Measurements from ENCODE around the gene ADAM12.

ADAM12 gene

DNA sequence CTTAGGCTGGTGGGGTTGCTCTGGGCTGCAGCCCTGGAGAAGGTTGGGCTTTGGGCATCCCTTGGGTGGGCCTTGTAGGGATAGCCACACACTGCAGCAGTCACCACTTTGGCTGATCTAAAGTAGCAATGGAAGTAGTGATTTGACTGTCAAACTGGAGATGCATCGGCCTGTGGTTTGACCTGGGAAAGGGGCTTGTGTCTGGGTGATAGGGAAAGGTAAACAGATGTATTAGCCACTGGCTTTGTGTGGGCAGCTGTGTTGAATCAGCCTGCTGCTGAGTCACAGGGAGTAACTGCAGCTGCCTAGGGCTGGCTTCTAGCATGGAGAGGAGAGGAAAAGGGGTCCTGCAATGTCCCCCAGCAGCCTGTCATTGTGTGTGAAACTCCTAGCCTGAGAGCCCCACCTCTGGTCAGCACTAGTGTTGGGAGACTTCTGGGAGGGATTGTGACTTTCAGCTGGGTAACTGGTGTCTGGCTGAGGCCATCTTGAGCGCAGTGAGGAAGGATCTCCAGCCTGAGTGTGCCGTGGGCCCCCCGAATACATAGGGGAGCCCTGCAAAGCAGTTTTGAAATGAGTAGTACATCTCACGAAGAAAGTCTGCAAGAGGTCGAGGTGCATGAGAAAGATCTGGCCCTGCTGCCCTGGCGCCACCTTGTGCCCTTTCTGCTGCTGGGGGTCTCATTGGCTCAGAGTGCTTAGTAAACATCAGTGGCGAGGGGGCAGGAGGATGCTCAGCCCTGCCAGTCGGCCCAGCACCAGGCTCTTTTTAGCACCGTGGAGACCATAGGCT is 374.6 kb downstream of the ADAM12 start:
- no peak for DNase-seq (ENCODE audit: low read depth)

DNA sequence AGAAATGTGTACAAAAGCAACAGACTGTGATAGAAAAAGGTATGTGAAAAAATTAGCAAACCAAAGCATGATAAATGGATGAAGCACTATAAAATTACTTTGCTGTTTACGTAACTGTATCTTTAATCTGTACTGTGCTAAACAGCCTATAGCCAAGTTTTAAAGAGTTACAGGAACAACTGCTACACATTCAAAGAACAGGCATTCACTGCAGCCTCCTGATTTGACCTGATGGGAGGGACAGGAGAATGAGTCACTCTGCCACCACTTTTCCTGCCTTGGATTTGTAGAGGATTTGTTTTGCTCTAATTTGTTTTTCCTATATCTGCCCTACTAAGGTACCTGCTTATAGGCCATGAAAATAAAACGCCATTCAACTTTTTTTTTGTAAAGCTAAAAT is 375.8 kb downstream of the ADAM12 start:
- no peak for DNase-seq (ENCODE audit: low read depth)

DNA sequence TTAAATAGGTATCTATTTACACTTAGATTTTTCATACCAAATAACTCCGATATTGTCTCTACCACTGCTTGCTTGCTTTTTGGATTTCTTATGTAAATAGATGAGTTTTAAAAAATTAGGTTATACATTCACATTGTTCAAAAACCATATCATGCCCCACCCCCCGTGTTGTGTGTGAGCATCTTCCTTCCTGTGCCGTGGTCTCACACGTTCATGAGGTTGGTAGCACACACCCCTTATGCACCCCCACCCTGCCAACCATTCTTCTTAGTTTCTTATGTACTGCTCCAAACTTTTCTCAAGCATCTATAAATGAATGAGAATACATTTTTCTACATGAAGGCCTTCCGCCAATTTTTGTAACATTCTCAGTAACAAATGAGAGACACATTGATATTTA is 376.3 kb downstream of the ADAM12 start:
- DNase-seq (ENCODE audit: low read depth) = no peak

DNA sequence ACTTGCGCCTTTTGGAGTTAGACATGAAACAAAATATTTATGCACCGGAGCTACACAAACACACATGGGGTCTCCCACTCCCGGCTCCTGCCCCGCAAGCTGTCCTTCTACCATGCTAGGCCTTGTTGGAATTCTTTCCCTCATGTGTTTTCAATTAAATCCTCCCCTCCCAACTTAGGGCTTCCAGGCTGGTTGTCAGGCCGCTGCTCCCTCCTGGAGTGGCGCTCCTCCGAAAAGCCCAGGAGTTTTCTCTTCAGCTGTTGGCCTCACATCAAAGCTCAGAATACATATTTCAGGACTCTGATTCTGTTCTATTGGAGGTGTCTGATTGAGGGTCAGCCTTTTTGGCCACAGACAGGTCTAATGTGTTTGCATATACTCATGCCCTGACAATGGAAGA is 378.6 kb downstream of the ADAM12 start:
- no peak for DNase-seq (ENCODE audit: low read depth)

DNA sequence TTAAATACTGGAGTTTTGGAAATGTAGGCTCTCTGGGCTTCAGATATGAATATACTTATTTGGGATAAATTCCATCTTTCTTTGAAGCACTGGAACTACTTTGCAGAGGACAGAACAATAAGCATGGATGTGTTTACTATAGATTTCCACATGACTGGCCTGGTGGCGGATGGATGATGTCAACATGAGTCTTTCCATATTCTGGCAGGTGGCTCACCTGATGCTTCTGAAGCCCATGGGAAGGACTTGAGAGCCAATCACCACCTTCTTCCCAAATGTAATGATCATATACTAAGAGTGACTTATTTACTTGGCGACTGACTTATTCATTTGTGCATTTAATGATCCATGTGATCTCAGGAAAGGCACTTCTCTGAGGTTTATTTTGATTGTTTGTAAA is 381.4 kb downstream of the ADAM12 start:
- no peak for DNase-seq (ENCODE audit: low read depth)

DNA sequence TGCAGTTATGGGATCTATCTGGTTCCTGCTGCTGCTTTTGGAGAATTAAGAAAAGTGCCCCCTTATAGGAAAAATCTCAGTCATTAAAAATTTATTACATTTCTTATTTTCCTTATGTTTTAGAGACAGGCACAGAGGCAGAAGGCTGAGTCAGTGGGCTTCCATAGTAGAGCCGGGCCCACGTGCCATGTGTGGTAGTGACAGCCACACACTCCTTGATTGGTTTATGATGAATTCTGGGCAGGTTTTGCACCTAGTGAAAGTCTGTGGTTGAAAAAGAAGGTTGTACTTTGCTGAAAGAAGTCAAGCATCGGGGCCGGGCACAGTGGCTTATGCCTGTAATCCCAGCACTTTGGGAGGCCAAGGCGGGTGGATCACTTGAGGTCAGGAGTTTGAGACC is 382.0 kb downstream of the ADAM12 start:
- DNase-seq (ENCODE audit: low read depth) = no peak

DNA sequence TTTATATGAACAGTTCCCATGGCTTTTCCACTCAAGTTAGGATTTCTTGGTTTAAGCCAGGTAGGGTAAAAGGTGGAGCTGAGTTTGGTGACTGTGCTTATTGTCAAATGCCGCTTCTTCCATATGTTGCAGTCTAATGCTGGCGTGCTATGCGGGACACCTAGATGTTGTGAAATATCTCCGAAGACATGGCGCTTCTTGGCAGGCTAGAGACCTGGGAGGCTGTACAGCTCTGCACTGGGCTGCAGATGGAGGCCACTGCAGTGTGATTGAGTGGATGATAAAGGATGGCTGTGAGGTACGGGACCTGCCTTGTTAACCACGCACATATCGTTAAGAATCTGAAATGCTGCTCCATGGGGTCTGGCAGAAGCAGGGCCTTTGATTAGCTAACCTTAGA is 383.5 kb downstream of the ADAM12 start:
- no peak for DNase-seq (ENCODE audit: low read depth)

DNA sequence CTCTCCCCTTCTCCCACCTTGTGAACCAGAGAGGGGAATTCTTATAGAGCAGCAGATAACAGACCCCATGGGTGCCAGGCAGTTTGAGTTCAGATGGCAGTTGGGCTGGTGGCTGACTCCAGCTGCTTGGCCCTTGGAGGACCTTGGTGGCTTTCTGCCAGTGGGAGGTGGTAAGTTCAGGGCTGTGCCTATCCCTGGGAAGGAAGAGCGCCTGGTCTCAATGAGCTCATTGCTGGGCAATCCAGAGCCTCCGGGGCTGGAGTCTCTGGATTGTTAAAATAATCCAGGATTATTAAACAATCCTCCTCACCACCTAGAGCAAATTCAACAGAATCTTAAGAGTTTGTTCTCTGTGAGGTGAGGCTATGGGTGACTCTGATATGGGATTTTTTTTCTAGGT is 386.7 kb downstream of the ADAM12 start:
- no peak for DNase-seq (ENCODE audit: low read depth)

DNA sequence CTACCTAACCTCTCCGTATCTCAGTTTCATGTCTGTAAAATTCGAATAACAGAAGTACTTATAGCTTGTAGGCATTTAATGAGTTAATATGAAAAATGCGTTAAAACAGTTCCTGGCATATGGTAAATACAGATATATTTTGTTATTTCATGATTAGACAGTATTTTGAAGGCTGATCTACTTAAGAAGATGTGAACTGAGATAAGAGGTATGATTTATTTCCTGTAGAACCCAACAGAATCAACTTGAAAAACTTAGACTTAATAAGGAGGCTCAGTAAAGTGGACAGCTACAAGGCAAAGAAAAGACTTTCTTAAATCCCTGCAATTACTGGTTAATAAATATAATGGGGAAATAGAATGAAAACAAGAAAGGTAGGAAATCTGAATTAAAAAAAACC is 388.6 kb downstream of the ADAM12 start:
- no peak for DNase-seq (ENCODE audit: low read depth)

DNA sequence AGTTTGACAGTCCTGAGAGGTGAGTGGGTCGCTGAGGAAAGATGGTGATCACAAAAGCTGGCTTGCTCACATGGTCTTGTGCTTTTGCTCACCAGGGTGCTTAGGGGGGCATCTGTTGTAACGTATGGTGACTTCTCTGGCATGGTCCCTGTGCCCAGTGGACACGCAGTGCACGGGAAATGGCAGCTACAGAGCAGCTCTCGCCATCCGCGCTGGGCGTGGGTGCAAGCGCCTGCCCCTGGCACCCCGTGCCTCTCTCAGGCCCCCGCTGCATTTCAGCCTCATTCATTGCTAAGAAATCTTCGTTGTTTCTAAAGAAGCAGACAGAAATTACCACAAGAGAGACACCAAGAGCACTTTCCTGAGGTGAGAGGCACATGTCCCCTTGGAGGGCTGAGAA is 390.7 kb downstream of the ADAM12 start:
- no peak for DNase-seq (ENCODE audit: low read depth)

DNA sequence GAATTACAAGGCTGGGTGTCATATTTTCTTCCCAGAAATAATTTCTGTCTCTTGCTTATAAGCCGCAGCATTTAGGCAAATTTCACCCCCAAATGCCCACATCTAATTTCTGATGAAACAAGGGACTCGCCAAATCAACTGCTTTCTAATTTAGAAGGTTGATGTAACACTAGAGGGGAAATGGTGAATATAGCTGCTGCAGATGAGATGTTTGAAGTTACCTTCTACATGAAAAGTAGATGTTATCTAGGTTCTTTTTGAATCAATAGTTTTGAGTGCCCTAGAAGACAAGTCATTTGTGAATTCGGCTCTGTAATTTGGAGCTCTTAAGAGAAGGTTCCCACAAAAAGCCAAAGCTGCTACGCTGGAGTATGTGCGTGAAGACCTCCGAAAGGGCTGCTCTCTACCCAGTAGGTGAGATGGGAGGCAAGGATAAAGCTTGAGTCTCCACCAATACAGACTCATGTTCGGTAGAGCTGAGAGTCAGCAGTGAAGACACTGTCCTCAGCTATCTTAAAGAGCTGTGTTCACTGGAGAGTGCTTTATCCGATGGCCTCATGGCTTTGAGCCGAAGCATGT is 392.5 kb downstream of the ADAM12 start:
- no peak for DNase-seq (ENCODE audit: low read depth)

DNA sequence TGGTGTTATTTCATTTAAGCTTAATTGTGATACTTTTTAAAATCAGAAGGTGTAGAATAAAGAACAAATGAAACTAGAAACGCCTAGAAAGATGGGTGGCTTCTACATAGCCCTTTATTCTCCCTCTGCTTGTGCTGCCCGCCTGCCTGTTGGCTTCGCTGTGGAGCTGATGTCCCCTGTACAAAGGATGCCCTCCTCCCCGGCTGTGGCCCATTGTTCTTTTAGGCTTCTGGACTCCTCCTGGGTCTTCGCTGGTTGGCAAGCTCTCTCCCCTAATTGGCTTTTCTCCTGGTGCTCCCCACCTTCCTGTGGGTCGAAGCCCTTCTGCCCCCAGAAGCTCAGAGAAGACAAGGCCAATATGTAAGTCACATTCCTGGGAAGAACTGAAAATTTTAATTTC is 393.7 kb downstream of the ADAM12 start:
- no peak for DNase-seq (ENCODE audit: low read depth)

DNA sequence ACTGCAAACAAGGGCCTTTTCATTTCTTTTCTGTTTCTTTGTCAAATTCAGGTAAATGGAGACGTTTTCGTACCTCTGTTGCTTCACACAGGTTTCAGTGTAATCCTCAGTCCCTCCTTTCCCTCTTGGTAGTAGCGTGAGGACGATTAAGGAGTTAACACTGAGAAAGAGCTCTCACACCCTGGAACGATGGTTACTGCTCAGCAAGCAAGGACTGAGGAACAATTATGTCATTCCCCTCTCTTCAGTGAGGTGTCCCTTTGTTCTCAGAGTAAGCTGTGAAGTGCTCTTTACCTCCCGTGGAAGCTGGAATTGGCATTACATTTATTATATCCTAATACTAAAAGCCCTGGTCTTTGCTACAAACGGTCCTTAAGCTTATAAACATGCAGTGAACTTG is 396.0 kb downstream of the ADAM12 start:
- no peak for DNase-seq (ENCODE audit: low read depth)

DNA sequence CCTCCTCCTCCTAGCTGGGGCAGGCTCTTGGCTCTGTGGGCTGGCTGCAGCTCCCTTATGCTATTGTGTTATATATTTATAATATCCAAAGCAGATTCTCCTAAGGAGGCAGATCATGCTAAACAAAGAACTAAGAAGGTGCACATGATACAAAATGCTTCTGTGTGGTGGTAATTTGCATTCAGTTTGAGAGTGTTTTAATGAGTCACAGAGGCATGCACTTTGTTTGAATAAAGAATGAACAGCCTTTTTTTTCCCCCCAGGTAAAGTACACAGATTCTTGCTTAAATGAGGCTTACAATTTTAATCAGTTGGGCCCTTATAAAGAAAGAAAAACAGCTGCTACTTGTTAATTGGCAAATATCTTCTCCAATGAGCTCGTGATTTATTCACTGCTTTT is 396.9 kb downstream of the ADAM12 start:
- DNase-seq (ENCODE audit: low read depth) = no peak

DNA sequence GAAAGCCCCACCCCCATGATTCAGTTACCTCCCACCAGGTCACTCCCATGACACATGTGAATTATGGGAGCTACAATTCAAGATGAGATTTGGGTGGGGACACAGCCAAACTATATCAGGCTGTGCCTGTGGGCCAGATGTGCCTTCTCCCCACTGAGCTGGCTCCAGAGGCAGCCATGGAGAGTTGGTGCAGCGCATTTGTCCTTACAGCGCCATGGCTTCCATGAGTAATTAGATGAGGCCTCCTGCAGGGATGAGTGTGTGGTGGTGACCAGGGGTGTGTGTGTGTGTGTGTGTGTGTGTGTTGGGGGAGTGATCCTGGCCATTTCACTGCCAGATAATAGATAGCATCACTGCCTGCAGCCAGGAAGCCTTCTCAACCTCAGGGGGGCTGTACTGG is 397.3 kb downstream of the ADAM12 start:
- no peak for DNase-seq (ENCODE audit: low read depth)

DNA sequence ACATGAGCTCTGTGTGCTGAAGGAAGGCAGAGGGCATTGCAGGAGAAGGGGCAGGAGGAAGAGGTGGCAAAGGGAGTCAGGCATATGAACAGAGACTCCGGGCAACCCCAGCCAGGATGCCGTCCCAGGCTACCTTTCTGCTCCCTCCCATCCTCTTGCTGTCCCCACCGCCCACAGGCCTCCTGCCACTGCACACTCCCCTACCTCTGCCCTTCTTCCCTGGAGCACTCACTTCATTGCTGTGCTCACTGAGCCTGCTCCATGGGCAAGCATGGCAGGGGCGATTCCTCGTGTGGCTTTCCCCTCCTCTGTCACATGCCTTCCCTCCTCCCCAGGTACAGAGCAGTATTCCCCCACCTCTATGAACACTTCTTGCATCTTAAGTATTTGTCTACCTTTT is 398.5 kb downstream of the ADAM12 start:
- DNase-seq (ENCODE audit: low read depth) = no peak

DNA sequence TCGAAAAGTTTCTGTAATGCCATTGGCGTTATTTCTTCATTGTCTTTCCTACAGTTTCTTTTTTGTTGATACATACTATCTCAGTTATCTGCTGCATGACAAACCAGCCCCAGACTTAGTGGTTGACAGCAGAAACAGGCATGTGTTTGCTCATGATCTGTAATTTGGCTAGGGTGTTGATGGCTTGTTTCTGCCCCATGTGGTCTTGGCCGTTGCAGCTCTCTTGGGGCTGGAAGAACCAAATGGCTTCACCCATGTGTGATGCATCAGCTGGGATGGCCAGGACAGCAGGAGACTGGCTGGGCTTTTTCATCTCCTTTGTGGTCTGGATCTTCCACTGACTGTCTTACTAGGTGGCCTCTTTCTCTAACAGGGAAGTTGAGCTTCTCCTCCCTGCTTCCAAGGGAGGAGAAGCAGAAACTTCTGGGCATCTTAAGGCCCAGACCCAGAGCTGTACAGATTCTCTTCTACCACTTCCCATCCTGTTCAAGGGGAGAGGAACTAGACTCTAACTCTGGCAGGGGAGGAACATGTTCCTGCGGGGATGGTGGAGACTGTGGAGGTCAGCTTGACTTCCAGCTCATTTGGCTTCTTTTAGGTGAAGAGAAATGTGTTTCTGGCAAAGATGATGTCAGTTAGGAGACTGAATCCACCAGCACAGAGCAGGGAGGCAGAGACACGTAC is 402.6 kb downstream of the ADAM12 start:
- DNase-seq (ENCODE audit: low read depth) = no peak

DNA sequence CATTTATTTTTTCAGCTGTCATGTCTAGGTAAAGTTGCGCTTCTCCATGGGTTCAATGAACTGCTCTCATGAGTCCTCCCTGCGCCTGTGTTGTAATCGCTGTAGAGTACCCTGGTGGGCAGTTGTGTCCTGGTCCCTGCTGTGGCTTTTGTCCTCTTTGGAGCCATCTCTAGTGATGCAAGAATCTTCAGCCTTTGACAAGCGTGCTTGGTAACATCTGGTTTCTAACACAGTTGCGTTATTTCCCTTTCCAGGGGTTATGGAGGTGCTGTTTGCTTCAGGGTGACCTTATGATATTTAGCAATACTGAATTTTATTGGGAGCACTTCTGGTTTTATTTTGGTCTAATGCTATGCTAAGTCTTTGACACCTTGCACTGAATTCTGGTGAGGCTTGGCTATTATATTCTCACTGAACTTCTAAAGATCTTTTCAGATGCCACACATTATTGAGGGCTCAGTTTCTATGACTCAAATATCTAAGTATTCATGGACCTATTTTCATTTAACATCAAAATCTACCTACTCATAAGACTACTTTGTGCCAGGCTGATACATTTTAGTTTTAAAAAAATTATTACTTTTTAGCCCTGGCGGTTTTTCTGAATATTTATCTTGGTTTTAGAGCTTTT is 403.3 kb downstream of the ADAM12 start:
- DNase-seq (ENCODE audit: low read depth) = no peak

DNA sequence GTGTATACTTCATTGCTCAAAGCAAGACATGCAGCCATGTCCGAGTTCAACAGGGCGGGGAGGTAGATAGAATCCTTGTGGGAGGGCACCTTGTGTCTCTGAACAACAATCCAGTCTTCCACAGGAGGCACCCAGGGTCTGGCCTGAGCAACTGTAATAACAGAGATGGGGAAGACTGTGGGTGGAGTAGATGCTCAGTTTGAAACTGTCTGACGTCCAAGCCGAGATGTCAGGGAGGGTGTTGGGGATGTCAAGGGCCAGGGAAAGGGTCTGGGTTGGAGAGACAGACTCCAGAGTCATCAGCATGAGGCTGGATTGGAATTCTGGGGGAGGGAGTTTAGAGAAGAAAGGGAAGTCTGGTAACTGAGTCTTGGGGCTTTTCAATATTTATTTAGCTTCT is 403.9 kb downstream of the ADAM12 start:
- no peak for DNase-seq (ENCODE audit: low read depth)

DNA sequence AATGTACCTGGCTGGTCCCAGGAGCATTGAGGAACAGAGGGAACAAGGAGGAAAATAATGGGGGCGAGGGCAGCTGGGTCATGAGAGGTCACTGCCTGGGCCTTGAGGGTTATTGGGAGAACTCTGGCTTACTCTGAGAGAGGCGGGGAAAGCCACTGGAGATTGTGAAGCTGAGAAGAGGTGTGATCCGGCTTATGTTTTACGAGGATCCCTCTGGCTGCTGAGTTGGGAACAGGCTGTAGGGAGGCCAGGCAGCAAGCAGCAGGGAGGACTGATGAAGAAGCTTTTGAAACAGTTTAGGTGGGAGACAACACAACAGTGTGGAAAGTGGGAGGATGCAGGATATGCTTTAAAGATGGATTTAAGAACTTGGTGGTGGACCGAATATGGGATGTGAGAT is 404.6 kb downstream of the ADAM12 start:
- DNase-seq (ENCODE audit: low read depth) = no peak

DNA sequence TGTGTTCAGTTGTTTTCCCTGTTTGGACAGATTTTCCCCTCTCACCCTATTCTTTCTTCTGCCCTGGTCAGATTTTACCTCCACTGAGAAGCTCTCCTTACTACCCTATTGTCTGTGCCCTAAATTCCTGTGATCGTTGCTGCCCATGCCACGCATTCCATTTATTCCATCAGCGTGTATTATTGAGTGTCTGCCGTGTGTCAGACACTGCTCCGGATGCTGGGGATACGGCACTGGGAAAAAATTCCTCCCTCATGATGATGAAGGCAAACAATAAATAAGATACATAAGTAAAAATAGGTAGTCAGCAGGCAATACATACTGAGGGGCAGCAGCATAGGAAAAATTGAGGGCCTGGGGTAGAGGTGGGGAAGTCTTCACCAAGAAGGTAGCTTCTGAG is 405.1 kb downstream of the ADAM12 start:
- no peak for DNase-seq (ENCODE audit: low read depth)

DNA sequence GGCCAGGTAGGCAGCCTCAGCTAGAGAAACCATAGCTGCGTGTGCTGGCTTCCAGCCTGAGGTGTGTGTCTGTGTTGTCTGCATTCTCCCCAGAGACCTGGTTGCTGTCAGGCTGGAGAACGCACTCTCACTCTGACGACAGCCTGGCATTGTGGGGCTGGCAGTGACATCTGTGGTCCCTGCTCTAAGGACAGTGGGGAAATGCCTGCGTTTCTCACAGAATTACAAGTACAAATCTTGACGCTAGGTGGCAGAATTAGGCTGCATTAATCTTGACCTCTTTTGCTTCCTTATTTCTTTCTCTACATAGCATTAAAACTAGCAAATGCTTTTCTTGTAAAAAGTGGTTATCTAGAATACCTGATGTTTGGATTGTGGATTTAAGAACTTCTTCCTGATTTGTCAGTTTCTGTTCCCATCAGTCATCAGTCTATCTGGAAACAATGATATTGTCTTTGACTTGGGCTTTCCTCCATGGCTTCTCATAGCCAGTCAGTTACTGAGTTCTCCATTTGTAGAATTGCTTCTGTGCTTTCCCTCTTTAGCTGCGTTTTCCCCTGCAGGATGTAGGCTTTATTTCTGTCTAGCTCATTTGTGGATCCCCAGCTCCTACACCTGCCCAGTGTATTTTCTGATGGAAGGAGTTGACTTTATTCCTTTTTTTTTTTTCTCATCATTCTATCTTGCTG is 405.9 kb downstream of the ADAM12 start:
- no peak for DNase-seq (ENCODE audit: low read depth)
